MM.1S (cell line): ENCODE measurements around the gene BDKRB1.

Experiments
- DNase-seq: peaks from one replicate; pipeline ENCODE4 v3.0.0-alpha.2; 2015
- H2AFZ ChIP-seq: fragments of 300-600 bp; sonication (generic); 2 replicates; pipeline ENCODE4 v1.6.0; 2016; ENCODE audit warnings: antibody characterized with exemption, low read length
- H3F3A ChIP-seq: fragments of 300-600 bp; sonication (generic); 2 replicates; pipeline ENCODE4 v1.6.1; 2016; ENCODE audit warnings: mild to moderate bottlenecking, antibody characterized with exemption, low read length, moderate library complexity, mixed read lengths; ENCODE audit not compliant: insufficient read depth
- H3K27ac ChIP-seq: fragments of 300-600 bp; sonication (generic); 2 replicates; pipeline ENCODE4 v1.5.1; 2016; ENCODE audit warnings: mild to moderate bottlenecking, low read length
- H3K27me3 ChIP-seq: fragments of 300-600 bp; sonication (generic); replicated peaks from 2 replicates; pipeline ENCODE4 v1.6.0; 2016; ENCODE audit warnings: low read length; ENCODE audit not compliant: insufficient read depth
- H3K36me3 ChIP-seq: fragments of 300-600 bp; sonication (generic); replicated peaks from 2 replicates; pipeline ENCODE4 v1.6.1; 2016; ENCODE audit warnings: mild to moderate bottlenecking, low read length, mixed read lengths; ENCODE audit not compliant: insufficient read depth
- H3K4me1 ChIP-seq: fragments of 300-600 bp; sonication (generic); 2 replicates; pipeline ENCODE4 v1.6.1; 2016; ENCODE audit warnings: low read length, mixed read lengths
- H3K4me2 ChIP-seq: fragments of 300-600 bp; sonication (generic); 2 replicates; pipeline ENCODE4 v1.6.0; 2016; ENCODE audit warnings: low read depth, low read length
- H3K4me3 ChIP-seq: fragments of 300-600 bp; sonication (generic); 2 replicates; pipeline ENCODE4 v1.5.1; 2016; ENCODE audit warnings: low read length, mixed read lengths
- H3K79me2 ChIP-seq: fragments of 300-600 bp; sonication (generic); 2 replicates; pipeline ENCODE4 v1.6.1; 2016; ENCODE audit warnings: mixed run types, low read length, mixed read lengths
- H3K9ac ChIP-seq: fragments of 300-600 bp; sonication (generic); 2 replicates; pipeline ENCODE4 v1.6.1; 2016; ENCODE audit warnings: low read length, mixed read lengths
- H3K9me2 ChIP-seq: fragments of 300-600 bp; sonication (generic); replicated peaks from 2 replicates; pipeline ENCODE4 v1.6.1; 2016; ENCODE audit warnings: mild to moderate bottlenecking, low read length, mixed read lengths; ENCODE audit not compliant: insufficient read depth
- H3K9me3 ChIP-seq: fragments of 300-600 bp; sonication (generic); replicated peaks from 2 replicates; pipeline ENCODE4 v1.6.1; 2016; ENCODE audit warnings: mild to moderate bottlenecking, low read length, mixed read lengths; ENCODE audit not compliant: insufficient read depth
- H4K20me1 ChIP-seq: fragments of 300-600 bp; sonication (generic); 2 replicates; pipeline ENCODE4 v1.6.1; 2016; ENCODE audit warnings: mild to moderate bottlenecking, low read length, moderate library complexity, mixed read lengths; ENCODE audit not compliant: insufficient read depth
- EZH2 ChIP-seq: fragments of 300-600 bp; sonication (generic); optimal IDR thresholded peaks from 2 replicates; pipeline ENCODE3; 2017; ENCODE audit warnings: low read depth, mild to moderate bottlenecking, antibody characterized with exemption, low read length, mixed read lengths
- EZH2phosphoT487 ChIP-seq: fragments of 300-600 bp; sonication (generic); IDR thresholded peaks from 2 replicates; pipeline ENCODE4 v1.6.1; 2018; ENCODE audit warnings: antibody characterized with exemption, low read length
- TF ChIP-seq, protein P1 (sequence below): fragments of 300-600 bp; sonication (generic); IDR thresholded peaks from 2 replicates; pipeline ENCODE4 v1.5.1; 2016; ENCODE audit warnings: antibody characterized with exemption, low read length, mixed read lengths

Gene BDKRB1

DNA sequence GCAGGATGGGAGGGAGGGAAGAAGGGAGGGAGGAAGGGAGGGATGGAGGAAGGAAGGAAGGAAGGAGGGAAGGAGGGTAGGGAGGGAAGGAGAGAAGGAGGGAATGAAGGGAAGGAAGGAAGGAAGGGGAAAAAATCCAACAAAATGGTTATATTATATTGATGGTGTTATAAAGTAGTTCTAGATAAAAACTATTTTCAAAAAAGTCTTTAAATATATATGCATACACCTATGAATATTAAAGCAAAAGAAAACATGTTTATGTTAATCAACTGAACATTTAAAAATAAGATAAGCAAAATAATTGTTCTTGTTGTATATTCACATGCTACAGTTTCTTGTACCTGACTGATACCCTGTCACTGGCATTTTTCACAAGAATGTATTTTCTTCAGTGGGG, 1.9 kb downstream of the BDKRB1 start:
- Histone ChIP-seq H3K9me3 (no peaks in the 10 kb centered on the region), H3K36me3 (no peaks in the 10 kb centered on the region), H4K20me1 (no peaks in the 10 kb centered on the region), H2AFZ (no peak overlapping the region), H3K79me2 (no peaks in the 10 kb centered on the region), H3K27me3 (no peaks in the 10 kb centered on the region), H3K4me3 (no peak overlapping the region), H3K27ac (no peak overlapping the region), H3F3A (no peaks in the 10 kb centered on the region), H3K4me2 (no peak overlapping the region), H3K9ac (no peak overlapping the region), H3K4me1 (no peaks in the 10 kb centered on the region), H3K9me2 (no peaks in the 10 kb centered on the region)
- TF ChIP-seq EZH2phosphoT487 (no peak), EZH2 (no peak)
- no peak for DNase-seq

DNA sequence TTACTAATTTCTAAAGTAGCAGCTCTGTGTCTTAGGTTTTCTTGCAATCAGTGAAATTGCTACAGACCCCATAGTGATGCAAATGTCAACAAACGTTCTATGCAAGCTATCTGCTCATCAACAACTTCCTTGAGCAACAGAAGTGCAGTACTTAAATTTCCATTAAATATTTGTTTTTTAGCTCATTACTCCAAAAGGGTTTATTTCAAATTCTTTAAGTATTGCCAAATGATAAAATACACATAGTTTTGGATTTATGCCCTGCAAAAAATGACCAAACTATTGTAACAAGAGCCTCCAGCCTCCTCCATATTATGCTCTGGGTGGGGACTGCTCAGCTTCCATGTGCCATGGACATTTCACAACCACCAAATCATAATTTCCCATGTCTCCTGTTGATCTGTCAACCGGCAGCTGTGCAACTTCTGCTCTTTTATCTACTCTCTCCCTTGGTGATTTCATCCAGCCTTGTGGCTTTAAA, 4.4 kb downstream of the BDKRB1 start:
- H3K36me3 ChIP-seq = no peaks in the 10 kb centered on the region
- no peaks in the 10 kb centered on the region for H4K20me1 ChIP-seq
- DNase-seq = no peak
- no peaks in the 10 kb centered on the region for H3K4me1 ChIP-seq
- TF ChIP-seq, protein P1, sequence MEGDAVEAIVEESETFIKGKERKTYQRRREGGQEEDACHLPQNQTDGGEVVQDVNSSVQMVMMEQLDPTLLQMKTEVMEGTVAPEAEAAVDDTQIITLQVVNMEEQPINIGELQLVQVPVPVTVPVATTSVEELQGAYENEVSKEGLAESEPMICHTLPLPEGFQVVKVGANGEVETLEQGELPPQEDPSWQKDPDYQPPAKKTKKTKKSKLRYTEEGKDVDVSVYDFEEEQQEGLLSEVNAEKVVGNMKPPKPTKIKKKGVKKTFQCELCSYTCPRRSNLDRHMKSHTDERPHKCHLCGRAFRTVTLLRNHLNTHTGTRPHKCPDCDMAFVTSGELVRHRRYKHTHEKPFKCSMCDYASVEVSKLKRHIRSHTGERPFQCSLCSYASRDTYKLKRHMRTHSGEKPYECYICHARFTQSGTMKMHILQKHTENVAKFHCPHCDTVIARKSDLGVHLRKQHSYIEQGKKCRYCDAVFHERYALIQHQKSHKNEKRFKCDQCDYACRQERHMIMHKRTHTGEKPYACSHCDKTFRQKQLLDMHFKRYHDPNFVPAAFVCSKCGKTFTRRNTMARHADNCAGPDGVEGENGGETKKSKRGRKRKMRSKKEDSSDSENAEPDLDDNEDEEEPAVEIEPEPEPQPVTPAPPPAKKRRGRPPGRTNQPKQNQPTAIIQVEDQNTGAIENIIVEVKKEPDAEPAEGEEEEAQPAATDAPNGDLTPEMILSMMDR = no peak
- TF ChIP-seq EZH2 (no peak), EZH2phosphoT487 (no peak)
- no peak overlapping the region for H3K27ac ChIP-seq
- no peak overlapping the region for H2AFZ ChIP-seq
- no peaks in the 10 kb centered on the region for H3K79me2 ChIP-seq
- no peaks in the 10 kb centered on the region for H3F3A ChIP-seq
- no peaks in the 10 kb centered on the region for H3K27me3 ChIP-seq
- H3K4me3 ChIP-seq = no peak overlapping the region
- H3K4me2 ChIP-seq = no peak overlapping the region
- no peaks in the 10 kb centered on the region for H3K9me3 ChIP-seq
- H3K9ac ChIP-seq = no peak overlapping the region
- no peaks in the 10 kb centered on the region for H3K9me2 ChIP-seq

DNA sequence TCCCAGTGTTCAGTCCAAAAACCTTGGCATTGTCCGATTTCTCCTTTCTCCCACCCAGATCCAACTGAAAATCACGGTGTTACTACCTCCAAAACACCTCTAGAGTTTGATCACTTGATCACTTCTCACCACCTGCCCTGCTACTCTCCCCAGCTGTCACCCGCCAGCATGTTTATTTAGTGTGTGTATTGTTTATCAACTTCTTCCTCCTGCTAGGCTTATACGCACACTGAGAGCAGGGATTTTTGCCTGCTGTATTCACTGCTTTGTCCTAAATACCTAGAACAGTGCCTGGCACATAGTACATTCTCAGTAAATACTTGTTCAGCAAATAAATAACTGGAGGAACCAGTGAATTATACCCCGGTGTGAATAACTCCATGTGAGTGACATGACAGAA, 5.0 kb downstream of the BDKRB1 start:
- H4K20me1 ChIP-seq = no peaks in the 10 kb centered on the region
- H3K4me1 ChIP-seq = no peaks in the 10 kb centered on the region
- no peaks in the 10 kb centered on the region for H3K9me2 ChIP-seq
- H2AFZ ChIP-seq = no peak overlapping the region
- no peaks in the 10 kb centered on the region for H3K9me3 ChIP-seq
- H3K27me3 ChIP-seq = no peaks in the 10 kb centered on the region
- no peaks in the 10 kb centered on the region for H3F3A ChIP-seq
- no peak for DNase-seq
- no peak overlapping the region for H3K9ac ChIP-seq
- H3K27ac ChIP-seq = no peak overlapping the region
- TF ChIP-seq EZH2 (no peak), EZH2phosphoT487 (no peak)
- TF ChIP-seq, protein P1 = no peak
- no peak overlapping the region for H3K4me3 ChIP-seq
- H3K4me2 ChIP-seq = no peak overlapping the region
- no peaks in the 10 kb centered on the region for H3K79me2 ChIP-seq
- no peaks in the 10 kb centered on the region for H3K36me3 ChIP-seq

DNA sequence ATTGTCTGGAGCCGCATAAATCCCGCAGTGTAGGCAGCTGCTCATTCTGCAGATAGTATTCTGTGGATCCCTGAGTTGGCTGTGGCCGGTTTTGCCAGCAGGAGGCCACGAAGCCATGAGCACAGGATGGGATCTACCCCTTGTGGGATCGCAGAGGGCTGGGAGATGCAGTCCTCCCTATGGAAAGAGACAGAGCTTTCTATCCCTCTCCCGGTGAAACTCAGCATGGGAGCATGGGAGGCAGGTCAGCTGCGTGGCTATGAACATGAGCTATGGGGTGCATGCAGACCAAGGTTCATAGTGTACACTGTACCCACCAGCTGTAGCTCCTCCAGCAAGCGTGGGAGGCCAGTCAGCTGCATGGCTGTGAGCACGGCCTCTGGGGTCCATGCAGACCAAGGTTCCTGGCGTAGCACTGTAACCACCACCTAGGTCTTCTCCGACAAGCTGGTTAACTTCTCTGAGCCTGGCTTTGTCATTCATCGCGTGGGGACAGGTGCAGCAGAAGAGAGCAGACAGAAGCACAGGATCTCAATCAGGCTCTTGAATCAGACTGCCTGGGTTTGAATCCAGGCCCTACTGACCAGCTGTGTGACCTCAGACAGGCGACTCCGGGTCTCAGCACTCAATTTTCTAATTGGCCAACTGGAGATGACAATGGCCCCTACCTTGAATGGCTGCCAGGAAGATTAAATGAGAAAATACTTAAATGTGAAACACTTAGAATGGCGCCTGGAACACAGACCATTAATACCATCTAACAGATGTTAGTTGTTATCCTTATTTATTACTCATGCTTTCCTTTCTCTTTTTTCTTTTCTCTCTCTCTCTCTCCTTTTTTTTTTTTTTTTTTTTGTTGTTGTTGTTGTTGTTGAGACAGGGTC, 6.0 kb downstream of the BDKRB1 start:
- TF ChIP-seq, protein P1 = no peak
- no peak for TF ChIP-seq EZH2phosphoT487
- no peak for TF ChIP-seq EZH2
- Histone ChIP-seq H3K79me2 (no peaks in the 10 kb centered on the region), H3K4me2 (no peak overlapping the region), H3F3A (no peaks in the 10 kb centered on the region), H3K9ac (no peak overlapping the region), H3K36me3 (no peaks in the 10 kb centered on the region), H4K20me1 (no peaks in the 10 kb centered on the region), H3K27ac (no peak overlapping the region), H3K9me3 (no peaks in the 10 kb centered on the region), H2AFZ (no peak overlapping the region), H3K27me3 (no peaks in the 10 kb centered on the region), H3K4me3 (no peak overlapping the region), H3K4me1 (no peaks in the 10 kb centered on the region), H3K9me2 (no peaks in the 10 kb centered on the region)
- DNase-seq = no peak
